GM21526 (cell line): ENCODE measurements around the gene NEURL4.
A peak's percentile ranks its signal among the peaks of the same experiment; 100 is the strongest.

Source experiments
- ATAC-seq: cut with Tn5 transposase; IDR thresholded peaks from one replicate; pipeline ENCODE4 v1.9.1; 2021; ENCODE audit warnings: moderate library complexity; ENCODE audit not compliant: unreplicated experiment, low FRiP score

NEURL4 gene

GRCh38 chr17:7306911-7307685 is 22.0 kb downstream of the NEURL4 start, which contains the start of gene EIF5A:
EIF5A (plus strand) TSS chr17:7307628; CDS start chr17:7309636, 2,008 bp downstream.
- ATAC-seq, result peak; percentile 62

- ATAC-seq, result no peak
Measured at GRCh38 chr17:7304179-7304578, 25.0 kb downstream of the NEURL4 start.

GRCh38 chr17:7296189-7296861 is 32.8 kb downstream of the NEURL4 start:
- ATAC-seq, result no peak

- no peak for ATAC-seq
Measured at GRCh38 chr17:7295230-7296180, 33.6 kb downstream of the NEURL4 start.

- ATAC-seq, result no peak
Measured at GRCh38 chr17:7294614-7295153, 34.5 kb downstream of the NEURL4 start, which contains the start of gene YBX2. YBX2 (minus strand) TSS chr17:7294639; CDS start chr17:7294500, 139 bp downstream.

- no peak for ATAC-seq
Measured at GRCh38 chr17:7293816-7294613, 35.1 kb downstream of the NEURL4 start.

- no peak for ATAC-seq
Measured at GRCh38 chr17:7293159-7293558, 36.0 kb downstream of the NEURL4 start.

GRCh38 chr17:7292729-7293128 is 36.4 kb downstream of the NEURL4 start:
- no peak for ATAC-seq

GRCh38 chr17:7292194-7292593 is 36.9 kb downstream of the NEURL4 start:
- ATAC-seq, result no peak

- no peak for ATAC-seq
Measured at GRCh38 chr17:7290685-7291084, 38.5 kb downstream of the NEURL4 start.

- no peak for ATAC-seq
Measured at GRCh38 chr17:7290166-7290565, 39.0 kb downstream of the NEURL4 start.

- no peak for ATAC-seq
Measured at GRCh38 chr17:7289256-7290032, 39.7 kb downstream of the NEURL4 start.

- ATAC-seq, result no peak
Measured at GRCh38 chr17:7285679-7286078, 43.5 kb downstream of the NEURL4 start.

- ATAC-seq, result no peak
Measured at GRCh38 chr17:7284911-7285310, 44.2 kb downstream of the NEURL4 start.

- ATAC-seq, result no peak
Measured at GRCh38 chr17:7283471-7284216, 45.5 kb downstream of the NEURL4 start.

GRCh38 chr17:7282752-7283321 is 46.3 kb downstream of the NEURL4 start:
- no peak for ATAC-seq

- no peak for ATAC-seq
Measured at GRCh38 chr17:7281953-7282751, 47.0 kb downstream of the NEURL4 start.
